K562 (cell line): ENCODE results near the gene MACROD2.

Experiments
- ZBTB7A ChIP-seq: IDR thresholded peaks from 2 replicates; pipeline ENCODE4 v1.6.1; 2011; ENCODE audit warnings: low read depth, mild to moderate bottlenecking, low read length, moderate library complexity, borderline replicate concordance; ENCODE audit not compliant: control insufficient read depth
- TF ChIP-seq, protein P1 (sequence below): fragments of 200-800 bp; sonication (Bioruptor generic); IDR thresholded peaks from 2 replicates; pipeline ENCODE4 v1.6.1; 2016; ENCODE audit warnings: missing genetic modification characterization, missing compliant biosample characterization

DNA sequence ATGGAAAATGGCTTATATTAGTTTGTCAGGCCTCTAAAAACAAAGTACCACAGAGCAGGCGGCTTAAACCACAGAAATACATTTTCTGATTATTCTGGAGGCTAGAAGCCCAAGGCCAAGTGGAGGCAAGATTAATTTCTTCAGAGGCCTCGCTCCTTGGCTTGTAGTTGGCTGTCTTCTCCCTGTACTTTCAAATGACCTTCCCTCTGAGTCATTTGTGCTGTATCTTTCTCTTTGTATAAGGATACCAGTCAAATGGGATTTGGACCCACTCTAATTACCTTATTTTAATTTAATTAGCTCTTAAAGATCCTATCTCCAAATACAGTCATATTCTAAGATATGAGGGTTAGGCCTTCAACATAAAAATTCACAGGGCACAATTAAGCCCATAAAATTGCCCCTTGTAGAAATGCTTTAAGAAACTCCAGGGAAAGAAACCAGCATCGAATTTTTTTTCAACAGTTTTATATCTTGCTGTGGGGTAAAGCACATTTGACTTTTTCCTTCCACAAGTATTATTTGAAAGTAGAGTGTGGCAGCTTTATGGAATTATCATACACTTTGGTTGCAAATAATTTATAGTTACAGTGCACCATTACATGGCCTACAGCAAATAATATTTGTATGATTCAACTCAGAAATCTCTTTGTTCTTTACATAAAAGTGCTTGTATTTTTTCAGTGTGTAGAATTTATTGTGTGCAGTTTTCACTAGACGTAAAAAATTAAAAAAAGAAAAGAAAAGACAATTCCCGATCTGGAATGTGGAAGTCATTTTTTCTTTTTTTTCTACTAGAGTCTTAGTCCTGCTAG is 1871.8 kb downstream of the MACROD2 start:
- no peak for TF ChIP-seq ZBTB7A
- TF ChIP-seq, protein P1, sequence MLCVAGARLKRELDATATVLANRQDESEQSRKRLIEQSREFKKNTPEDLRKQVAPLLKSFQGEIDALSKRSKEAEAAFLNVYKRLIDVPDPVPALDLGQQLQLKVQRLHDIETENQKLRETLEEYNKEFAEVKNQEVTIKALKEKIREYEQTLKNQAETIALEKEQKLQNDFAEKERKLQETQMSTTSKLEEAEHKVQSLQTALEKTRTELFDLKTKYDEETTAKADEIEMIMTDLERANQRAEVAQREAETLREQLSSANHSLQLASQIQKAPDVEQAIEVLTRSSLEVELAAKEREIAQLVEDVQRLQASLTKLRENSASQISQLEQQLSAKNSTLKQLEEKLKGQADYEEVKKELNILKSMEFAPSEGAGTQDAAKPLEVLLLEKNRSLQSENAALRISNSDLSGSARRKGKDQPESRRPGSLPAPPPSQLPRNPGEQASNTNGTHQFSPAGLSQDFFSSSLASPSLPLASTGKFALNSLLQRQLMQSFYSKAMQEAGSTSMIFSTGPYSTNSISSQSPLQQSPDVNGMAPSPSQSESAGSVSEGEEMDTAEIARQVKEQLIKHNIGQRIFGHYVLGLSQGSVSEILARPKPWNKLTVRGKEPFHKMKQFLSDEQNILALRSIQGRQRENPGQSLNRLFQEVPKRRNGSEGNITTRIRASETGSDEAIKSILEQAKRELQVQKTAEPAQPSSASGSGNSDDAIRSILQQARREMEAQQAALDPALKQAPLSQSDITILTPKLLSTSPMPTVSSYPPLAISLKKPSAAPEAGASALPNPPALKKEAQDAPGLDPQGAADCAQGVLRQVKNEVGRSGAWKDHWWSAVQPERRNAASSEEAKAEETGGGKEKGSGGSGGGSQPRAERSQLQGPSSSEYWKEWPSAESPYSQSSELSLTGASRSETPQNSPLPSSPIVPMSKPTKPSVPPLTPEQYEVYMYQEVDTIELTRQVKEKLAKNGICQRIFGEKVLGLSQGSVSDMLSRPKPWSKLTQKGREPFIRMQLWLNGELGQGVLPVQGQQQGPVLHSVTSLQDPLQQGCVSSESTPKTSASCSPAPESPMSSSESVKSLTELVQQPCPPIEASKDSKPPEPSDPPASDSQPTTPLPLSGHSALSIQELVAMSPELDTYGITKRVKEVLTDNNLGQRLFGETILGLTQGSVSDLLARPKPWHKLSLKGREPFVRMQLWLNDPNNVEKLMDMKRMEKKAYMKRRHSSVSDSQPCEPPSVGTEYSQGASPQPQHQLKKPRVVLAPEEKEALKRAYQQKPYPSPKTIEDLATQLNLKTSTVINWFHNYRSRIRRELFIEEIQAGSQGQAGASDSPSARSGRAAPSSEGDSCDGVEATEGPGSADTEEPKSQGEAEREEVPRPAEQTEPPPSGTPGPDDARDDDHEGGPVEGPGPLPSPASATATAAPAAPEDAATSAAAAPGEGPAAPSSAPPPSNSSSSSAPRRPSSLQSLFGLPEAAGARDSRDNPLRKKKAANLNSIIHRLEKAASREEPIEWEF (CRISPR knock-in tag): no peak
